HPDE6-E6E7 (cell line): Measurements from ENCODE around the gene FGD3.

Experiments used
- DNase-seq: peaks from one replicate; pipeline ENCODE4 v3.0.0; 2011; ENCODE audit warnings: missing footprints; ENCODE audit errors: extremely low spot score

The FGD3 gene

GRCh38 chr9:93052791-93053540 is 105.6 kb downstream of the FGD3 start:
- DNase-seq, result no peak

DNA sequence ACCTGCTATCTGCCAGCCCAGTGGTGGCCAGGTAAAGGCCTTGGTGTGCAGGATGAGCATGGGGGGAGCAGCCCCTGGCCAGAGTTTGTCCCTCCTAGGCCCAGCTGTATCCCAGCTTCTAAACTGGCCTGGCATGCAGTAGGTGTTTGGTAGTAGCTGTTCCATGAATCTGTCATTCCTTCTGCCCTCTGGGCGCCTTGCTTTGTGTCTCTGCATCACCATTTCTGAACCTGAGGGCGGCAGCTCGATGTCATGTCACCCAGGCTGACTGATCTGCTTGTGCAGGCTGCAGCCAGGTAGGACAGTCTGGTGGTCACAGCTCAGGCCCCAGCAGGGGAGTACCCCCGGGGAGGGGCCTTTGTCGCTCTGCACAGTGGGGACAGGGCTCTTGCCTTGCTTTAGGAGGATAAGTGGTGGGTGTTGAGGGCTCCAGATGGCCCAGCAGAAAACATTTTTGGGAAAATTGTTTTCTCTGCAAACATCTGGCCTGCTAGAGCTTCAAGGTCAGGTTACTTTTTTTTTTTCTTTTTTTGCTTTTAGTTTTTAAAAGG is 106.5 kb downstream of the FGD3 start:
- no peak for DNase-seq

DNA sequence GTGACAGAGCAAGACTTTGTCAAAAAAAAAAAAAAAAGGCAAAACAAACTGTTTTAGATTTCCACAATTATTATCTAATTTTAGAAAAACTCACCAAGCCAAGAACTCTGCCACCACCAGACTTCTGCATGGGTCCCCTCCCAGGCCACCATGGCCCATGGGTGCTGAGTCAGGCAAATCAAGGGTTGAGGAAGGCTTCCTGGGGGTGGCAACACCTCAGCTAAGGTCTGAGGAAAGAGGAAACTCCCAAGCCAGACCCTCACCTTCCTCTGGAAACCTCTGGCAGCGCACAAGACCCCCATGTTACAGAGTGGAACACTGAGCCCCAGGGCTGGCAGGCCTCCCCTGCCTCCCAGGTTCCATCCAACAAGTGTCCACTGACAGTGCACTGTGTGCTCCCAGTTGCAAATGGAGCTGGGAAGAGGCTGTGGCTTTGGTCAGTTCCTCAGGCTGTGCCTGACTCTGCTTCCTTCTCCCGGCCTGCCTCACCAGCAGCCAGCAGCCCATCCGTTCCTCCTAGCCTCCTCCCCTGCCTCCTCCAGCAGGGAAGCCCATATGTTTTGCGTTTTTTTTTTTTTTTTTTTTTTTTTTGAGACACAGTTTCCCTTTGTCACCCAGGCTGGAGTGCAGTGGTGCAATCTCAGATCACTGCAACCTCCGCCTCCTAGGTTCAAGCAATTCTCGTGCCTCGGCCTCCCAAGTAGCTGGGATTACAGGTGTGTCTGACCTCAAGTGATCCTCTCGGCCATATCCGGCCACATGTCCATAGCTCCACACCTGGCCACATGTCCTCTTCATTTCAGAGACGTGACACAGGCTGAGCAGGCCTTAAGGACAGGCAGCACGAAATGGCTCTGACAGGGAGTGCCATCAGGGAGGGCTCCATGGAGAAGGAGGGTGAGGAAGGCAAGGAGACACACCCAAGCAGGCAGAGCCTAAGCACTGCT is 107.7 kb downstream of the FGD3 start:
- no peak for DNase-seq

DNA sequence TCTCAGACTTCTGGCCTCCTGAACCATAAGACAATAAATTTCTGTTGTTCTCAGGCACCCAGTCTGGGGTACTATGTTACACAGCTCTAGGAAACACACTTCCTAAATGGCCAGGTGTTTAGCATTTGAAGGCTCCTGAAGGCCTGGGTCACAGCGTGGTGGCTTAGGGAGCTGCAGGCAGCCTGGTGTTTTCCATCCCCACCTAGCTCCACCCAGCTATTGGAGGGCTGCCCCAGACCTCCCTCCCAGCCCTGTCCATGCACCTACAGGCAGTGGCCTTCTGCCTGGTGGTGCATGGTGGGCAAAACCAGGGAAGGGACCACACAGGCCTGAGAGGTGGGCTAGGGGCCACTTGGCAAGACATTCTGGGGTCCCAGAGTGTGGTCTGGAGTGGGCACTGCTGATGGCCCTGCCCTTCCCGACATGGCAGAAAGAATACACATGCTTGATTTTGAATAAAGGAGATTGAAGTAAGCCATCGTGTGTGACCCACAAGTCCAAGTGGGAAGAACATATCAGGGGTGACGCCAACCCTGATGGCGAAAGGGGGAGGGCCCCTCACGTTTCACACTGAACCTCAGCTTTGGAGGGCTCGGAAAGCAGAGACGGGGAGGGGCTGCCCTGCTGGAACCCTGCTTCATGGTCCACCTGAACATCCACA is 109.8 kb downstream of the FGD3 start:
- no peak for DNase-seq

- no peak for DNase-seq
These were observed 110.5 kb downstream of the FGD3 start for GRCh38 chr9:93057703-93058354.

DNA sequence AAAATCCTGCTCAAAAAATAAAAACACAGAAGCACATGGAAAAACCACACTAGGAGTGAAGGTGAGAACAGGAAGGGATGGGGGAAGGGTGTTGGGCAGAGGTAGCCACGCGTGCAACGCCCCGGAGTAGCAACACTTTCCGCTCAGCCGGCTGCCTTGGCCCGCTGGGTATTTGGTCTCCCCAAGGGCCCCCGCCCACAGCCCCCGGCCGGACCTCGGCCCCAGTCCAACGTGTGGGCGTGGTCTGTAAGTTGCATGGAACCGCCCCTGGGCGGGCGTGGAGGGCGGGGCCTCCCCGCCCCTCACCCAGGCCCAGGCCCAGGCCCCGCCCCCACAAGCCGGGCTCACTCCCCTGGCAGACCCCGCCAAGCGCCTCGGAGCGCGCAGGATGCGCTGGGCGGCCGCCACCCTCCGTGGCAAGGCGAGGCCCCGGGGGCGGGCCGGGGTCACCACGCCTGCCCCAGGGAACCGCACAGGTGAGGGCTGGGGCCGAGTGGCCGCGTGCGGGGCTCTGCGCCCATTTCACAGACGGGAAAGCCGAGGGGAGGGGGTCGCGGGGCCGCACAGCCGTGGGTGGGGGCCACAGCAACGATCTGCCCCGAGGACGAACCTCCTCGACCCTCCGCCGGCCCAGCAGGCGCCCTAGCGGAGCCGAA is 111.2 kb downstream of the FGD3 start, which contains the start of gene SUSD3:
Gene SUSD3, plus strand, starts transcription at position 347 of the 656 bp plus-strand sequence. Its CDS starts 42 bp downstream, at position 389.
- no peak for DNase-seq

DNA sequence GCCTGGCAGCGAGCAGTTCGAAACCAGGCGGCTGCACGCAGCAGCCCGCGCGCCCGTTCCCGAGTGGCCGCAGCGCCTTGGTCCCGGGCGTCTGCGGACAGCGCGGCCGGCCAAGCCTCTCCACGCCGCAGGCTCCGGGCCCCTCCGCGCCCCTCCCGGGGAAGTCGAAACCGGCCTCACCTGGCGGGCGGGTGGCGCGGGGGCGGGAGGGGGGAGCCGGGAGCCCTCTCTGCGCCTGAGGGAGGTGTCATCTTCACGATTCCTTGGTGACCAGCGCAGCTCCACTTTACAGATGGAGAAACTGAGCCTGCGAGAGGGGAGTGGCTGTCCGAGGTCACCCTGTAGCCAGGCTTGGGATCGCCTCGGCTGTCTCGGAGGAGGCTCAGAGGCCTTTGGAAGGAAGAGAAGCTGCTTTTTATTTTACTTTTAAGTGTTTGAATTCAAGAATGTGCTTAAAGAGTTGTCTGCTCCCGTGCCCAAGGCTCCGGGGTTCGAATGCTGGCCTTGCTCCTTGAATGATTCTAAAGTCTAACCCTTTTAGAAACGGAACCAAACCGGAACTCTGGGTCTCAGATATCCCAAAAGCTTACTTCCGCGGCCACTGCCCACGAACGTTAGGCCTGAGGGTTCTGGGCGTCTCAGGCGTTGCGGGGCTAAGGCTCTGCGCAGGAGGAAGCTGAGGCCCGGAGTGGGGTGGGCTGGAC is 111.8 kb downstream of the FGD3 start:
- DNase-seq, result no peak

DNA sequence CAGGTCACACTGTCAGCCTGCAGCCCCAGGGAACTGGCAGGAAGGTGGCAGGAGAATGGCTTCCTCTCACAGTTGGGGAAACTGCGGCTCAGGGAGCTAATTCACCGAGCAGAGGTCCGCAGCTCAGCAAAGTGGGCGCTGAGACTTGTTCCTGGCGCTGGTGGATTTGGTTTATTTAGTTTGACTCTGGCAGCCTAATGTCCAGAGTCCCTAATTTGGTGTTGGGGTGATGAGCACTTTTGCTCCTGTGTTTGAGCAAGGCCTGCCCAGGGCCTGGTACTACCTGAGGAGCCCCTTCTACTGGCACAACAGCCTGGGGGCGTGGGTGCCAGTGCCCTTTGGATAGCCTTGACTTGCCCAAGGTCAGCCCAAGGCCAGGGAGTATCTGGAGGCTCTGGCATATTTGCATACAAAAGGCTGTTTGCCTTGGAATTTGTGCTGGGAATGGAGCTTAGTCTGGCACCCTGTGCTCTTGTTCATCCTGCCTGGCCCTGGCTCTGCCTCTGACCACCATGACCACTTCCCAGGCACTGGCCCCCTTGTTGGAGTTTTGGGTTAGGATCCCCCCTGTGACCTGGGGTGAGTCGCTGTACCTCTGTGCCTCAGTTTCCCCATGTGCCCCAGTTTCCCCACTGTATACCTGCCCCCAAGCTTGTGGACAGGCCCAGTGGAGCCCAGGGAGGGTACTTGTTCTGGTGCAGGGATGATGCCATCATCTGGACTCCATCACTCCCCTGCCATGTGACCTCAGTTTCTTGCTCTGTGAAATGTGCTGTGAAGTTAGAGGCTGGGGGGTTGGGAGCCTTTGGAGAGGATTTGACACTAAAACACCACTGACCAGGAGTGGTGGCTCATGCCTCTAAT is 112.6 kb downstream of the FGD3 start:
- no peak for DNase-seq

GRCh38 chr9:93060746-93061259 is 113.5 kb downstream of the FGD3 start:
- DNase-seq, result no peak

- DNase-seq, result no peak
These were observed 114.0 kb downstream of the FGD3 start for GRCh38 chr9:93061260-93061751.

- no peak for DNase-seq
These were observed 114.8 kb downstream of the FGD3 start for GRCh38 chr9:93061791-93062763.

DNA sequence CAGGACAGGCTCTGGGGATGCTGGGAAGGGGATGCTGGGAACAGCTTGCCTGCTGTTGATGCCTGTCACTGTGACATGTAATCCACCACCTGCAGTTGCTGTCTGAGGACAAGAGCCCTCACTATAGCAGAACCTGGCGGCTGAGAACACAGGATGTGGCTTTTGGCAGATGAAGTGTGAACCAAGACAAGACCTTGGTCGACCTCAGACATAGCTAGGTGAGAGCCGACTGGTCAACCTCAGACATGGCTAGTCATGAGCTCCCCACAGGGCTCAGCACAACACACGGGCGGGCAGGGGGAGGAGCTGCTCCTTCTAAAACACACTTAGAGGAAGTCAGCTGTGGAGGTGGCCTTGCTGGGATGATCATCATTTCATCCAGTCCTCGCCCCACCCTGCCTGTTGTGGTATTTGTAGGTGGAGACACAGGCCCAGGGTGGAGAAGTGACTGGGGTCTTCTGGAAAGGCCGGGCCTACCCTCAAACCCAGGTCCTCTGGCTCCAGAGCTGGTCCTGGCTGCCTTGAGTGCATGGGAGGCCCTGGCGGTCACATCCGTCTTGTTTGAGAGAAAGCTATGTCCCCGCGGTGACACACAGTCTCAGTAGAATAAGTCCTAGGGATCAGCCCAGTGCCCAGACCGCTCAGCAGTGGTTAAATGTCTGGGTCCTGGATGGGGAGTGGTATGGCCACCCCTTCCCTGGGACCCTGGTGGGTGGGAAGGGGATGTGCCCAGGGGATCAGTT is 117.2 kb downstream of the FGD3 start:
- no peak for DNase-seq

GRCh38 chr9:93065135-93065720 is 117.9 kb downstream of the FGD3 start:
- no peak for DNase-seq

DNA sequence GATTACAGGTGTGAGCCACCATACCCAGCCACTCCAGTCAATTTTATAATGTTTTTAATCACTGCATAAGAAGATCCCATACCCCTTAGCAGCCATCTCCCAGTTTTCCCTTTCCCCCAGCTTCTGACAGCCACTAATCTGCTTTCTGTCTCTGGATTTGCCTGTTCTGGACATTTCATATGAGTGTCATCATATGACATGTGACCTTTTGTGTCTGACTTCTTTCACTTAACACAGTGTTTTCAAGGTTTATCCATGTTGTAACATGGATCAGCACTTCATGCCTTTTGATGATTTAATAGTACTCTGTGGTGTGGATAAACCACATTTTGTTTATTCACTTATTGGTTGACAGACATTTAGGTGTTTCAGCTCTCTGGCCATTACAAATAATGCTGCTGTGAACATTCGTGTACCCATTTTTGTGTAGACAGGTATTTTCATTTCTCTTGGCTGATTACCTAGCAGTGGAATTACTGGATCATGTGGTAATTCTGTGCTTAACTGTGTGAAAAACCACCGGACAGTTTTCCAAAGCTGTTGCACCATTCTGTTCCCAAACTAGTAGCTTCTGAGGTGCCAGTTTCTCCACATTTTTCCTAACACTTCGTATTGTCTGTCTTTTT is 119.8 kb downstream of the FGD3 start:
- no peak for DNase-seq

DNA sequence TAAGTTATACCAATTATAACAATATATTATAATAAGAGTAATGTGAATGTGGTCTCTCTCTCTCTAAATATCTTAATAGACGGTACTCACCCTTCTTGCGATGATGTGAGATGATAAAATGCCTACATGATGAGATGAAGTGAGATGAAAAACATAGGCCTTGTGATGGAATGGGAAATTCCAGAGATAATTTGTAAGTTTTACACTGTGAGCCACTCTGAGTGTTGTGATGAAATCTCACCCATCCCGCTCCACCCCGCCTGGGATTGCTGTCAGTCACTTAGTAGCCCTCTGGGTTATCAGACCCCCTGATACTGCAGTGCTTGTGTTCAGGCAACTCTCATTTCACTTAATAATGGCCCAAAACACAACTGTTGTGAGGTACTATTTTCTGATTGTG is 121.6 kb downstream of the FGD3 start:
- no peak for DNase-seq

DNA sequence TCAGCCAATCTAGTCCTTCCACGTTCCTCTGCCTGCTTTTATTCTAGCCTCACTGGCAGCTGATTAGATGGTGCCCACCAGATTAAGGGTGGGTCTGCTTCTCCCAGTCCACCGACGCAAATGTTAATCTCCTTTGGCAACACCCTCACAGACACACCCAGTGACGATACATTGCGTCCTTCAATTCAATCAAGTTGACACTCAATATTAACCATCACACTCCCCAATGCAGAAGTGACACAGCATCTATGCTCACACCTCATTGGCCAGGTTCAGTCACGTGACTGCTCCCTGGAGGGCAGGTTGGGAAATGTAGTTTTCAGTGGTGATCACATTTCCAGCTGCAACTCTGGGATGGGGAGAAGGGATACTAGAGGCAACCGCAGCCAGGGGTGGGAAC is 124.1 kb downstream of the FGD3 start:
- DNase-seq, result no peak
